GM23338 (cell line): Measurements from ENCODE around the gene KCNQ1OT1.

Source experiments
- CTCF ChIP-seq, 2 experiments: fragments of 200-600 bp in 1 of 2; sonication (generic) in 1 of 2; conservative IDR thresholded peaks; 2 replicates each; pipeline versions ENCODE4 v1.5.1 to v1.6.1; 2016 to 2017; ENCODE audit warnings: antibody characterized with exemption in 2 of 2, low read depth in 2 of 2, mild to moderate bottlenecking in 2 of 2, moderate library complexity in 1 of 2
- EZH2 ChIP-seq: fragments of 200-600 bp; sonication (generic); IDR thresholded peaks from one replicate; pipeline ENCODE4 v1.8.0; 2017; ENCODE audit warnings: antibody characterized with exemption, mild to moderate bottlenecking, low read depth; ENCODE audit not compliant: unreplicated experiment
- POLR2AphosphoS5 ChIP-seq: IDR thresholded peaks from 2 replicates; pipeline ENCODE4 v1.6.1; 2016; ENCODE audit warnings: antibody characterized with exemption, low read depth
- STAT1 ChIP-seq: IDR thresholded peaks from one replicate; pipeline ENCODE4 v1.6.1; 2016; ENCODE audit warnings: antibody characterized with exemption; ENCODE audit not compliant: unreplicated experiment

- TF ChIP-seq CTCF (conservative IDR thresholded peaks at IDR 0.05; ENCODE audit: low read depth in 2 of 2) = no peak
- no peak for TF ChIP-seq POLR2AphosphoS5
- no peak for TF ChIP-seq EZH2
- no peak for TF ChIP-seq STAT1
Observed at GRCh38 chr11:2584812-2585565, 114.8 kb downstream of the KCNQ1OT1 start.
